Measurements from ENCODE around the gene DBN1.
A peak's percentile ranks its signal among the peaks of the same experiment; 100 is the strongest.

The DBN1 gene

GRCh38 chr5:177473443-177474001 is at the start of gene DBN1:
TSS of gene DBN1 (minus strand) at chr5:177473634. CDS start at chr5:177473521, 113 bp downstream.
- DNase-seq: no peak

GRCh38 chr5:177520916-177521513 is 47.6 kb upstream of the DBN1 start:
- no peak for DNase-seq

- no peak for DNase-seq
Observed at GRCh38 chr5:177520271-177520670, 46.8 kb upstream of the DBN1 start.

GRCh38 chr5:177519463-177520235 is 46.2 kb upstream of the DBN1 start:
- DNase-seq: no peak

GRCh38 chr5:177516601-177517568 is 43.5 kb upstream of the DBN1 start, which contains the start of gene DDX41:
TSS of gene DDX41 (minus strand) at chr5:177516961. CDS start at chr5:177516945, 16 bp downstream.
- peak; percentile 98 for DNase-seq

GRCh38 chr5:177515580-177515979 is 42.1 kb upstream of the DBN1 start:
- DNase-seq: no peak

- no peak for DNase-seq
Observed at GRCh38 chr5:177514541-177514940, 41.1 kb upstream of the DBN1 start.

- DNase-seq: no peak
Observed at GRCh38 chr5:177513500-177513899, 40.1 kb upstream of the DBN1 start.

GRCh38 chr5:177512736-177513380 is 39.4 kb upstream of the DBN1 start:
- DNase-seq: no peak

- DNase-seq: no peak
Observed at GRCh38 chr5:177511796-177512675, 38.6 kb upstream of the DBN1 start.

- DNase-seq: peak; percentile 48
Observed at GRCh38 chr5:177511181-177511580, 37.7 kb upstream of the DBN1 start.

- DNase-seq: peak; percentile 96
Observed at GRCh38 chr5:177510567-177511053, 37.2 kb upstream of the DBN1 start.

GRCh38 chr5:177509991-177510566 is 36.6 kb upstream of the DBN1 start:
- DNase-seq: peak; percentile 76

- DNase-seq: peak; percentile 62
Observed at GRCh38 chr5:177509381-177509951, 36.0 kb upstream of the DBN1 start, which contains the start of gene DOK3. TSS of gene DOK3 (minus strand) at chr5:177509826. CDS start at chr5:177509540, 286 bp downstream.

- DNase-seq: peak; percentile 59
Observed at GRCh38 chr5:177508837-177509236, 35.4 kb upstream of the DBN1 start.

GRCh38 chr5:177508221-177508611 is 34.8 kb upstream of the DBN1 start:
- DNase-seq: no peak

- peak; percentile 42 for DNase-seq
Observed at GRCh38 chr5:177507596-177508220, 34.3 kb upstream of the DBN1 start.

GRCh38 chr5:177507165-177507564 is 33.7 kb upstream of the DBN1 start:
- peak; percentile 32 for DNase-seq

GRCh38 chr5:177505075-177505474 is 31.6 kb upstream of the DBN1 start:
- no peak for DNase-seq
